Measurements from ENCODE around the gene CEP85L. TPM values are rescaled to one million over a fixed set of nuclear protein-coding genes. Genes with fewer than 3 reads are reported as not detected.

CEP85L gene
- total and polyA plus RNA-seq, 2 of the 13 experiments (the other 11 are each of a cell fraction or from before 2014, with no cell fraction given) = 0.44 to 1.7 TPM

DNA sequence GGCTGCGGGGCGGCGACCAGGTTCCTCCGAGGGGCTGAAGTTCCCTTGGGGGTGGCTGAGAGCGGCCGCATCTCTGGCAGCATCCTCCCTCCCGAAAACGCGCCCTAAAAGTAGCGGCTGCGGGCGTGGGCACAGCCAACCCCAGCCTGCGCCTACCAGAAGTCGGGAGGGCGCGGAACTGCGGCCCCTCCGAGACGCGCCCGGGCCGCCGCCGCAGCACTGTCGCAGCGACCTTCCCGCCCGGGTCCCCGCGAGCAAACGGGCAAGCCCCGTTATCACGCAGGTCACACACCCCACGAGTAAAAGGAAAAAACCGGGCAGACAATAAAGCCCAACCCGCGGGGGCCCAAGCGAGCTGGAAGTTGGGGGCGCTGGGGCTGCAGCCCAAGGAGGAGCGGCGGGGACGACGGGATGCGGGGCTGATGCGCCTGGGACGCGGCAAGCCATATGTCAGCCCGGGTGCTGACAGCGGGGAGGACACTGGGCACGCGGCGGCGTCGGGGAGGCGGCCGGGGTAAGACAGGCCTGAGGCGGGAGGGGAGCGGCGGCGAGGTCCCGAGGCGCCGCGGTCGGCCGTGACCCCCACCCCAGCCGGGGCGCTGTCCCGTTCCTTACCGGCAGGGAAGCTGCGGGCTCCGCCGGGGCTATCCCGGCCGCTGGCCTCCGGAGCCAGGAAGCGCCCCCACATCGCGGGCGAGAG, 659 bp downstream of the CEP85L start (continued):
- TF ChIP-seq, protein P1, sequence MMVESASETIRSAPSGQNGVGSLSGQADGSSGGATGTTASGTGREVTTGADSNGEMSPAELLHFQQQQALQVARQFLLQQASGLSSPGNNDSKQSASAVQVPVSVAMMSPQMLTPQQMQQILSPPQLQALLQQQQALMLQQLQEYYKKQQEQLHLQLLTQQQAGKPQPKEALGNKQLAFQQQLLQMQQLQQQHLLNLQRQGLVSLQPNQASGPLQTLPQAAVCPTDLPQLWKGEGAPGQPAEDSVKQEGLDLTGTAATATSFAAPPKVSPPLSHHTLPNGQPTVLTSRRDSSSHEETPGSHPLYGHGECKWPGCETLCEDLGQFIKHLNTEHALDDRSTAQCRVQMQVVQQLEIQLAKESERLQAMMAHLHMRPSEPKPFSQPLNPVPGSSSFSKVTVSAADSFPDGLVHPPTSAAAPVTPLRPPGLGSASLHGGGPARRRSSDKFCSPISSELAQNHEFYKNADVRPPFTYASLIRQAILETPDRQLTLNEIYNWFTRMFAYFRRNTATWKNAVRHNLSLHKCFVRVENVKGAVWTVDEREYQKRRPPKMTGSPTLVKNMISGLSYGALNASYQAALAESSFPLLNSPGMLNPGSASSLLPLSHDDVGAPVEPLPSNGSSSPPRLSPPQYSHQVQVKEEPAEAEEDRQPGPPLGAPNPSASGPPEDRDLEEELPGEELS (CRISPR knock-in tag; IDR thresholded peaks at IDR 0.05) = no peak
- TF ChIP-seq, protein P2, sequence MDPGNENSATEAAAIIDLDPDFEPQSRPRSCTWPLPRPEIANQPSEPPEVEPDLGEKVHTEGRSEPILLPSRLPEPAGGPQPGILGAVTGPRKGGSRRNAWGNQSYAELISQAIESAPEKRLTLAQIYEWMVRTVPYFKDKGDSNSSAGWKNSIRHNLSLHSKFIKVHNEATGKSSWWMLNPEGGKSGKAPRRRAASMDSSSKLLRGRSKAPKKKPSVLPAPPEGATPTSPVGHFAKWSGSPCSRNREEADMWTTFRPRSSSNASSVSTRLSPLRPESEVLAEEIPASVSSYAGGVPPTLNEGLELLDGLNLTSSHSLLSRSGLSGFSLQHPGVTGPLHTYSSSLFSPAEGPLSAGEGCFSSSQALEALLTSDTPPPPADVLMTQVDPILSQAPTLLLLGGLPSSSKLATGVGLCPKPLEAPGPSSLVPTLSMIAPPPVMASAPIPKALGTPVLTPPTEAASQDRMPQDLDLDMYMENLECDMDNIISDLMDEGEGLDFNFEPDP (CRISPR knock-in tag; conservative IDR thresholded peaks at IDR 0.05) = no peak
- TF ChIP-seq NFKBIZ (CRISPR knock-in tag; IDR thresholded peaks at IDR 0.05) = no peak
- TF ChIP-seq FOXK2 (IDR thresholded peaks at IDR 0.05) = no peak
- no peak for TF ChIP-seq MAF1 (CRISPR knock-in tag; IDR thresholded peaks at IDR 0.05; ENCODE audit: borderline replicate concordance)
- no peak for TF ChIP-seq CEBPB (IDR thresholded peaks at IDR 0.05; ENCODE audit: borderline replicate concordance, low read depth, low read length)
- TF ChIP-seq, protein P3, sequence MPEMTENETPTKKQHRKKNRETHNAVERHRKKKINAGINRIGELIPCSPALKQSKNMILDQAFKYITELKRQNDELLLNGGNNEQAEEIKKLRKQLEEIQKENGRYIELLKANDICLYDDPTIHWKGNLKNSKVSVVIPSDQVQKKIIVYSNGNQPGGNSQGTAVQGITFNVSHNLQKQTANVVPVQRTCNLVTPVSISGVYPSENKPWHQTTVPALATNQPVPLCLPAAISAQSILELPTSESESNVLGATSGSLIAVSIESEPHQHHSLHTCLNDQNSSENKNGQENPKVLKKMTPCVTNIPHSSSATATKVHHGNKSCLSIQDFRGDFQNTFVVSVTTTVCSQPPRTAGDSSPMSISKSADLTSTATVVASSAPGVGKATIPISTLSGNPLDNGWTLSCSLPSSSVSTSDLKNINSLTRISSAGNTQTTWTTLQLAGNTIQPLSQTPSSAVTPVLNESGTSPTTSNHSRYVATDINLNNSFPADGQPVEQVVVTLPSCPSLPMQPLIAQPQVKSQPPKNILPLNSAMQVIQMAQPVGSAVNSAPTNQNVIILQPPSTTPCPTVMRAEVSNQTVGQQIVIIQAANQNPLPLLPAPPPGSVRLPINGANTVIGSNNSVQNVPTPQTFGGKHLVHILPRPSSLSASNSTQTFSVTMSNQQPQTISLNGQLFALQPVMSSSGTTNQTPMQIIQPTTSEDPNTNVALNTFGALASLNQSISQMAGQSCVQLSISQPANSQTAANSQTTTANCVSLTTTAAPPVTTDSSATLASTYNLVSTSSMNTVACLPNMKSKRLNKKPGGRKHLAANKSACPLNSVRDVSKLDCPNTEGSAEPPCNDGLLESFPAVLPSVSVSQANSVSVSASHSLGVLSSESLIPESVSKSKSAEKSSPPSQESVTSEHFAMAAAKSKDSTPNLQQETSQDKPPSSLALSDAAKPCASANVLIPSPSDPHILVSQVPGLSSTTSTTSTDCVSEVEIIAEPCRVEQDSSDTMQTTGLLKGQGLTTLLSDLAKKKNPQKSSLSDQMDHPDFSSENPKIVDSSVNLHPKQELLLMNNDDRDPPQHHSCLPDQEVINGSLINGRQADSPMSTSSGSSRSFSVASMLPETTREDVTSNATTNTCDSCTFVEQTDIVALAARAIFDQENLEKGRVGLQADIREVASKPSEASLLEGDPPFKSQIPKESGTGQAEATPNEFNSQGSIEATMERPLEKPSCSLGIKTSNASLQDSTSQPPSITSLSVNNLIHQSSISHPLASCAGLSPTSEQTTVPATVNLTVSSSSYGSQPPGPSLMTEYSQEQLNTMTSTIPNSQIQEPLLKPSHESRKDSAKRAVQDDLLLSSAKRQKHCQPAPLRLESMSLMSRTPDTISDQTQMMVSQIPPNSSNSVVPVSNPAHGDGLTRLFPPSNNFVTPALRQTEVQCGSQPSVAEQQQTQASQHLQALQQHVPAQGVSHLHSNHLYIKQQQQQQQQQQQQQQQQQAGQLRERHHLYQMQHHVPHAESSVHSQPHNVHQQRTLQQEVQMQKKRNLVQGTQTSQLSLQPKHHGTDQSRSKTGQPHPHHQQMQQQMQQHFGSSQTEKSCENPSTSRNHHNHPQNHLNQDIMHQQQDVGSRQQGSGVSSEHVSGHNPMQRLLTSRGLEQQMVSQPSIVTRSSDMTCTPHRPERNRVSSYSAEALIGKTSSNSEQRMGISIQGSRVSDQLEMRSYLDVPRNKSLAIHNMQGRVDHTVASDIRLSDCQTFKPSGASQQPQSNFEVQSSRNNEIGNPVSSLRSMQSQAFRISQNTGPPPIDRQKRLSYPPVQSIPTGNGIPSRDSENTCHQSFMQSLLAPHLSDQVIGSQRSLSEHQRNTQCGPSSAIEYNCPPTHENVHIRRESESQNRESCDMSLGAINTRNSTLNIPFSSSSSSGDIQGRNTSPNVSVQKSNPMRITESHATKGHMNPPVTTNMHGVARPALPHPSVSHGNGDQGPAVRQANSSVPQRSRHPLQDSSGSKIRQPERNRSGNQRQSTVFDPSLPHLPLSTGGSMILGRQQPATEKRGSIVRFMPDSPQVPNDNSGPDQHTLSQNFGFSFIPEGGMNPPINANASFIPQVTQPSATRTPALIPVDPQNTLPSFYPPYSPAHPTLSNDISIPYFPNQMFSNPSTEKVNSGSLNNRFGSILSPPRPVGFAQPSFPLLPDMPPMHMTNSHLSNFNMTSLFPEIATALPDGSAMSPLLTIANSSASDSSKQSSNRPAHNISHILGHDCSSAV (CRISPR knock-in tag; IDR thresholded peaks at IDR 0.05; ENCODE audit: borderline replicate concordance) = no peak
- TF ChIP-seq PHF8 (CRISPR knock-in tag; IDR thresholded peaks at IDR 0.05) = no peak; the same call in 1 of the 2 replicates
- no peak for TF ChIP-seq MATR3 (CRISPR knock-in tag; IDR thresholded peaks at IDR 0.05)
- peak; percentile 9; the same call in 1 of the 2 replicates for TF ChIP-seq YEATS2 (CRISPR knock-in tag; IDR thresholded peaks at IDR 0.05; ENCODE audit: borderline replicate concordance)
- TF ChIP-seq ZSCAN29 (CRISPR knock-in tag; conservative IDR thresholded peaks at IDR 0.05) = no peak
- TF ChIP-seq, protein P4, sequence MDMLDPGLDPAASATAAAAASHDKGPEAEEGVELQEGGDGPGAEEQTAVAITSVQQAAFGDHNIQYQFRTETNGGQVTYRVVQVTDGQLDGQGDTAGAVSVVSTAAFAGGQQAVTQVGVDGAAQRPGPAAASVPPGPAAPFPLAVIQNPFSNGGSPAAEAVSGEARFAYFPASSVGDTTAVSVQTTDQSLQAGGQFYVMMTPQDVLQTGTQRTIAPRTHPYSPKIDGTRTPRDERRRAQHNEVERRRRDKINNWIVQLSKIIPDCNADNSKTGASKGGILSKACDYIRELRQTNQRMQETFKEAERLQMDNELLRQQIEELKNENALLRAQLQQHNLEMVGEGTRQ (IDR thresholded peaks at IDR 0.05; ENCODE audit: low read depth, low read length) = no peak
- TF ChIP-seq, protein P4 (CRISPR knock-in tag; IDR thresholded peaks at IDR 0.05; ENCODE audit: borderline replicate concordance) = no peak
- TF ChIP-seq NFE2L2 (IDR thresholded peaks at IDR 0.05; ENCODE audit: low read length) = no peak
- TF ChIP-seq, protein P5, sequence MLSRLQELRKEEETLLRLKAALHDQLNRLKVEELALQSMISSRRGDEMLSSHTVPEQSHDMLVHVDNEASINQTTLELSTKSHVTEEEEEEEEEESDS (CRISPR knock-in tag; IDR thresholded peaks at IDR 0.05; ENCODE audit: borderline replicate concordance) = no peak
- TF ChIP-seq ZNF510 (CRISPR knock-in tag; IDR thresholded peaks at IDR 0.05; ENCODE audit: low read depth) = no peak

All from HepG2 (cell line).